Type B pancreatic cell (in vitro differentiated cells): Measurements from ENCODE around the gene ACHE. TPM values are rescaled to one million over a fixed set of nuclear protein-coding genes. Genes with fewer than 3 reads are reported as not detected.
A peak's percentile ranks its signal among the peaks of the same experiment; 100 is the strongest.
"Not testable (repeated sequence)": the region's sequence is repeated elsewhere in the genome, so short reads cannot be mapped to it uniquely, and the experiment has no call there.

Experiments used
- DNase-seq: peaks from one replicate; pipeline ENCODE4 v3.0.0; 2021; ENCODE audit warnings: mixed read lengths; ENCODE audit not compliant: unreplicated experiment; ENCODE audit errors: extremely low spot score
- H3K27ac Mint-ChIP-seq: 2 replicates; pipeline ENCODE4 v1.8.0; 2021; ENCODE audit warnings: mild to moderate bottlenecking, mixed read lengths
- H3K27me3 Mint-ChIP-seq: 2 replicates; pipeline ENCODE4 v1.8.0; 2021; ENCODE audit warnings: mixed read lengths
- H3K36me3 Mint-ChIP-seq: 2 replicates; pipeline ENCODE4 v1.8.0; 2021; ENCODE audit warnings: mixed read lengths
- H3K4me1 Mint-ChIP-seq: one replicate; pipeline ENCODE4 v1.8.0; 2021; ENCODE audit warnings: mixed read lengths; ENCODE audit not compliant: unreplicated experiment
- H3K4me3 Mint-ChIP-seq: 2 replicates; pipeline ENCODE4 v1.8.0; 2021; ENCODE audit warnings: mild to moderate bottlenecking, mixed read lengths
- H3K9me3 Mint-ChIP-seq: 2 replicates; pipeline ENCODE4 v1.8.0; 2021; ENCODE audit warnings: mixed read lengths
- total RNA-seq: library from RNA; stranded (reverse); gene quantifications from 2 replicates; pipeline ENCODE4 v1.2.1, GENCODE V29; 2021; ENCODE audit warnings: low replicate concordance
- TF ChIP-seq, protein P1 (sequence below): fragments of 200-600 bp; sonication (generic); conservative IDR thresholded peaks from 2 replicates; pipeline ENCODE4 v1.5.0; 2021; ENCODE audit warnings: antibody characterized with exemption, mild to moderate bottlenecking

The ACHE gene
- total RNA-seq, 1 donor from 2014 or later = 7.1 TPM

DNA sequence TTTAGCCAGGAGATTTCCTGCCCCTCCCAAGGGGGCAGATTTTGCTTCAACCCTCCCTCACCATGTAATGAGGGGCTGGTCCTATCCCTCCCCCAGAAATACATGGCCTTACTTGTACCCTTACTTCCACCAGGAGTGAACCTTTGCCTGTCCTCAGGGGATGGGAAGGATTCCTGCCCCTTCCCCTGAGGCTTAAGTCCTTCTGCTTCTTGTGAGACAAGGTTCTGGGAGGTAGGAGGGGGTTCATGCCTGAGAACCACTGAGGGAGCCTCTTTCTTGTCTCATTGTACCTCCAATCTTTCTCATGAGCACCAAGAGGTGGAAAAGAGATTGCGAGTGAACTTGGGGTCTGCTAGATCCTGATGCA is 34.1 kb upstream of the ACHE start:
- peak overlapping the region; percentile 90 for H3K27ac Mint-ChIP-seq
- TF ChIP-seq, protein P1, sequence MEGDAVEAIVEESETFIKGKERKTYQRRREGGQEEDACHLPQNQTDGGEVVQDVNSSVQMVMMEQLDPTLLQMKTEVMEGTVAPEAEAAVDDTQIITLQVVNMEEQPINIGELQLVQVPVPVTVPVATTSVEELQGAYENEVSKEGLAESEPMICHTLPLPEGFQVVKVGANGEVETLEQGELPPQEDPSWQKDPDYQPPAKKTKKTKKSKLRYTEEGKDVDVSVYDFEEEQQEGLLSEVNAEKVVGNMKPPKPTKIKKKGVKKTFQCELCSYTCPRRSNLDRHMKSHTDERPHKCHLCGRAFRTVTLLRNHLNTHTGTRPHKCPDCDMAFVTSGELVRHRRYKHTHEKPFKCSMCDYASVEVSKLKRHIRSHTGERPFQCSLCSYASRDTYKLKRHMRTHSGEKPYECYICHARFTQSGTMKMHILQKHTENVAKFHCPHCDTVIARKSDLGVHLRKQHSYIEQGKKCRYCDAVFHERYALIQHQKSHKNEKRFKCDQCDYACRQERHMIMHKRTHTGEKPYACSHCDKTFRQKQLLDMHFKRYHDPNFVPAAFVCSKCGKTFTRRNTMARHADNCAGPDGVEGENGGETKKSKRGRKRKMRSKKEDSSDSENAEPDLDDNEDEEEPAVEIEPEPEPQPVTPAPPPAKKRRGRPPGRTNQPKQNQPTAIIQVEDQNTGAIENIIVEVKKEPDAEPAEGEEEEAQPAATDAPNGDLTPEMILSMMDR = no peak

DNA sequence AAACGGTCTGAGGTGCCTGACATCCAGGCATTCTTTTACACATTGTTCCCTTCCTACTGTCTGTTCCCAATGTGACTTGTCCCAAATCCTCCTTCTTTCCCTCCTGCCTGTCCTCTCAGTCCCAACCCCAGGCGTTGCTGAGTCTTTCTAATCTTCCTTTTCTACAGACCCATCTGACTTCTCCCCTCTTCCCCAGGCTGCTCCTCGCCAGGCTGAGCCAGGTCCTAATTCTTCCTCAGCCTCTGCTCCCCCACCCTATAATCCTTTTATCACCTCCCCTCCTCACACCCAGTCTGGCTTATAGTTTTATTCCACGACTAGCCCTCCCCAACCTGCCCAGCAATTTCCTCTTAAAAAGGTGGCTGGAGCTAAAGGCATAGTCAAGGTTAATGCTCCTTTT is 27.9 kb upstream of the ACHE start:
- H3K27ac Mint-ChIP-seq, H3K4me3 Mint-ChIP-seq, H3K9me3 Mint-ChIP-seq, DNase-seq, H3K36me3 Mint-ChIP-seq, H3K4me1 Mint-ChIP-seq: not testable (repeated sequence)
- peaks cover 28% of the 10 kb centered on the region for H3K27me3 Mint-ChIP-seq

More for the DNA sequence above, 34.1 kb upstream of the ACHE start:
- Mint-ChIP-seq H3K27me3 (no peaks in the 10 kb centered on the region), H3K4me1 (no peaks in the 10 kb centered on the region), H3K9me3 (no peaks in the 10 kb centered on the region), H3K36me3 (no peaks in the 10 kb centered on the region), H3K4me3 (no peak overlapping the region)
- DNase-seq = no peak

DNA sequence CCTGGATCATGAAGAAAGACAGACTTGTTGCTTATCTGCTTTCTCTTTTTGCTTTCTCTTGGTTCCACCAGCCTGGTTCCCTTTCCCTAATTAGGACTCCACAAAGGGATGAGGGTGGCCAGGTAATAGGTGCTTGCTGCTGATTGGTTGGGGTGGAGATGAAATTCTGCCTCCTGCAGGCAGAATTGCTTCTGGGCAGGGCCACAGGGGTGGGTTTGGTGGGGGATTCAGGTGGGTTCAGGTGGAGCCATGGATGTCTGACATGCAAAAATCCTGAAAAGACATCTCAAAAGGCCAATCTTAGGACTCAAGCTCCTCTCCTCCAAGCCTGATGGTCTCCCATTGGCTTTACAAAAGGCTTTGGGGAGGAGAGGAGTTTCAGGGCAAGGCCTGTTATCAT is 25.4 kb upstream of the ACHE start:
- TF ChIP-seq, protein P1 = no peak
- peaks cover 6% of the 10 kb centered on the region for H3K9me3 Mint-ChIP-seq
- H3K4me3 Mint-ChIP-seq = no peak overlapping the region
- H3K4me1 Mint-ChIP-seq = no peaks in the 10 kb centered on the region
- no peaks in the 10 kb centered on the region for H3K36me3 Mint-ChIP-seq
- H3K27me3 Mint-ChIP-seq = peaks cover 28% of the 10 kb centered on the region
- DNase-seq = no peak
- no peak overlapping the region for H3K27ac Mint-ChIP-seq

DNA sequence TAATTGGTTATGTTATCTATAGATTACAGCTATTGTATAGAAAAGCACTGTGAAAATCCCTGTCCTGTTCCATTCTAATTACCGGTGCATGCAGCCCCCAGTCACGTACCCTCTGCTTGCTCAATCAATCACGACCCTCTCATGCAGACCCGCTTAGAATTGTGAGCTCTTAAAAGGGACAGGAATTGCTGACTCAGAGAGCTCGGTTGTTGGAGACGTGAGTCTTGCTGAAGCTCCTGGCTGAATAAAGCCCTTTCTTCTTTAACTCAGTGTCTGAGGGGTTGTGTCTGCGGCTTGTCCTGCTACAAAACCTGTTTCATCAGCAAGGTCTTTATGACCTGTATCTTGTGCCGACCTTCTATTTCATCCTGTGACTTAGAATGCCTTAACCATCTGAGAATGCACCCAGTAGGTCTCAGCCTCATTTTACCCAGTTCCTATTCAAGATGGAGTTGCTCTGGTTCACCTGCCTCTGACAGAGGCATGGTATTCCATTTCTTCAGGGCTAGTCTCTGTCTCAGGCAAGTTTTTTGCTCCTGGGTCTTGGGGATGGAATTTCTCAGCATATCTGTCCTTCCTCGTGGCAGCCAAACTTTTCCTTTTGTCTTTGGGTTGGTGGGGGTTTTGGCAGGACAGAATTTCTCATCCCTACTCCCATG is 24.2 kb upstream of the ACHE start:
- not testable (repeated sequence) for DNase-seq, H3K27ac Mint-ChIP-seq, H3K4me3 Mint-ChIP-seq, H3K9me3 Mint-ChIP-seq, H3K36me3 Mint-ChIP-seq, H3K4me1 Mint-ChIP-seq
- H3K27me3 Mint-ChIP-seq = peaks cover 28% of the 10 kb centered on the region

DNA sequence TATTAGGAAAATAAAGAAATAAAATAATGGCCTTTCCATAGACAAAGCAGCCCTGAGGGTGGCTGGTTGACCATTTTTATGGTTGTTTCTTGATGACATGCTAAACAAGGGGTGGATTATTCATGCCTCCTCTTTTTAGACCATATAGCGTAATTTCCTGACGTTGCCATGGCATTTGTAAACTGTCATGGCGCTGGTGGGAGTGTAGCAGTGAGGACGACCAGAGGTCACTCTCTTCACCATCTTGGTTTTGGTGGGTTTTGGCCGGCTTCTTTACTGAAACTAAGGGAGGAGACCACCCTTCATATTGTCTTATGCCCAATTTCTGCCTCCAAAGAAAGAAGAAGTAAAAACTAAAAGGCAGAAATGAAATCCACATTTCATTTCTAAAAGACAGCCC is 23.6 kb upstream of the ACHE start:
- H3K4me1 Mint-ChIP-seq, H3K9me3 Mint-ChIP-seq, DNase-seq, H3K36me3 Mint-ChIP-seq, H3K4me3 Mint-ChIP-seq, H3K27ac Mint-ChIP-seq: not testable (repeated sequence)
- H3K27me3 Mint-ChIP-seq = peaks cover 28% of the 10 kb centered on the region

DNA sequence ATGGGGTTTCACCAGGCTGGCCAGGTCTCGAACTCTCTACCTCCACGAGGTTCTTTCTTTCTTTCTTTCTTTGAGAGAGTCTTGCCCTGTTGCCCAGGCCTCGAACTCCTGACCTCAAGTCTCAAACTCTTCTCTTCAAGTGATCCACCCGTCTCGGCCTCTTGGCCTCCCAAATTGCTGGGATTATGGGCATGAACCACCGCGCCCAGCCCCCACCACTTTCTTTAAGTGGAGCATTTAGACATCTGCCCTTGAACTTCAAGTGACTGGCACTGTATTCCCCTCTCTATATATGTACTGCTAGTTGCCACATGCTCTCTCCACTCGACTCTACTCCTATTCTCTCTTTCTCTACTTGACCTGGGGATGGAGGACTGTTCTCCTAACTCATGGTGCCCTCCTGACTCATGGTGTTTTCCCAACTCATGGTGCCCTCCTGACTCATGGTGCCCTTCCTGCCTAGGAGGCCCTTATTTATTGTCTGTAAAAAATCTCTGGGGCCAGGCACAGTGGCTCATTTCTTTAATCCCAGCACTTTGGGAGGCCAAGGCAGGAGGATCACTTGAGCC is 19.3 kb upstream of the ACHE start:
- H3K36me3 Mint-ChIP-seq = no peaks in the 10 kb centered on the region
- no peak overlapping the region for H3K4me3 Mint-ChIP-seq
- H3K27me3 Mint-ChIP-seq = peaks cover 4% of the 10 kb centered on the region
- H3K27ac Mint-ChIP-seq = no peak overlapping the region
- H3K9me3 Mint-ChIP-seq = no peaks in the 10 kb centered on the region
- TF ChIP-seq, protein P1 = no peak
- no peak for DNase-seq
- no peaks in the 10 kb centered on the region for H3K4me1 Mint-ChIP-seq

DNA sequence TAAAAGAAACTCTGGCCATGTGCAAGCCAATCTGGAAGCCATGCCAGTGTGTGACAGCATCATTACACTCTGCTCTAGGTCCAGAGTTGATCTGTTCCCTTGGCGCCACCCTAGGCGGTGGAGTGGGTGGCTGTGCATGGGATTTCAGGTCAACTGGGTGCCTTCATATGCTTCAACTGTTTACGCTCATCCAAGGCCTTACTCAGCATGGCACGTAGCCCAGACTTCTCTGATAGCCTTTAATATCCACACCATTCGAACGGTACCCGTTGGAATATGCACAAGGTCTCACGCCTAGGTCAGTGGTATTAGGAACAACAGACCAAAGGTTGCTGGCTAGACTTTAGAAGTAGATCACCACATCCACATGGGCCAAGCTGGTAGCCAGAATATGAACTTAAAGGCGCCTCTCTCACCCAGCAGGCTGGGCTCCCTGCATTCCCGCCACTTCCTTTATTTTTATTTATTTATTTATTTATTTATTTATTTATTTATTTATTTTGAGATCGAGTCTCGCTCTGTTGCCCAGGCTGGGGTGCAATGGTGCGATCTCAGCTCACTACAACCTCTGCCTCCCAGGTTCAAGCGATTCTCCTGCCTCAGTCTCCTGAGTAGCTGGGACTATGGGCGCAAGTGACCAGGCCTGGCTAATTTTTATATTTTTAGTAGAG is 18.7 kb upstream of the ACHE start:
- no peaks in the 10 kb centered on the region for H3K36me3 Mint-ChIP-seq
- DNase-seq = no peak
- no peaks in the 10 kb centered on the region for H3K9me3 Mint-ChIP-seq
- H3K4me3 Mint-ChIP-seq = no peak overlapping the region
- H3K27ac Mint-ChIP-seq = no peak overlapping the region
- TF ChIP-seq, protein P1 = no peak
- no peaks in the 10 kb centered on the region for H3K27me3 Mint-ChIP-seq
- H3K4me1 Mint-ChIP-seq = no peaks in the 10 kb centered on the region
